ENCODE results near the gene DCLK2.

Gene DCLK2

DNA sequence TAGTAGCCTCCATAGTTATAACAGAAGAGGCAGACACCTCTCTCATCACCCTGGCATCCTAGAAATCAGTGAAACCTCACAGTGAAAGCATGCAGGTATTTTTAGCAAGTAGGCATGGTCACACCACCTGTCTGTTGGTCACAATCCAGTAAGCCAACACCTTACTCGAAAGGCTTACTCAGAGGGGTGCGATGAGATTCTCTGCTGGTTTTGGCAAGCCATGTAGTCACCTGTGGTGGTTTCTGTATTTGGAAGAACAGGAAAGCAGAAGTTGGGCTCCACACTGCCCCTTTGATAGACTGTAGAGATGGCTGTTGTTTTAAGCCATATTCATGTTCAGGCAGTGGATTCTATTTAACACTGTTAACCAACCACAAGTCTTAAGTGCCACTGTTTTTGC, 134.7 kb downstream of the DCLK2 start:
- no peaks in the 10 kb centered on the region for H4K20me1 ChIP-seq (ENCODE audit: low read depth, low read length)
- H3K27ac ChIP-seq (ENCODE audit: low read depth, low read length) = no peak overlapping the region
- no peak overlapping the region for H3K4me3 ChIP-seq (ENCODE audit: insufficient read depth, low read length, poor library complexity, severe bottlenecking)
- no peak overlapping the region for H3K9ac ChIP-seq (ENCODE audit: low read length)
- H3K9me3 ChIP-seq (ENCODE audit: insufficient read depth, low read length) = no peaks in the 10 kb centered on the region
- TF ChIP-seq EZH2phosphoT487 (conservative IDR thresholded peaks at IDR 0.05; ENCODE audit: low read length) = no peak
- no peaks in the 10 kb centered on the region for H3K9me2 ChIP-seq (replicated peaks; ENCODE audit: insufficient read depth, low read length)
- H3K4me2 ChIP-seq (ENCODE audit: low read depth, low read length, poor library complexity, severe bottlenecking) = no peak overlapping the region
- H3K79me2 ChIP-seq (ENCODE audit: insufficient read depth, low read length) = no peaks in the 10 kb centered on the region
- no peaks in the 10 kb centered on the region for H3K27me3 ChIP-seq (ENCODE audit: low read length)
- H3F3A ChIP-seq (ENCODE audit: insufficient read depth) = no peaks in the 10 kb centered on the region
- H2AFZ ChIP-seq (ENCODE audit: low read depth, low read length, severe bottlenecking) = no peak overlapping the region
- H3K36me3 ChIP-seq (ENCODE audit: low read length) = no peaks in the 10 kb centered on the region

DNA sequence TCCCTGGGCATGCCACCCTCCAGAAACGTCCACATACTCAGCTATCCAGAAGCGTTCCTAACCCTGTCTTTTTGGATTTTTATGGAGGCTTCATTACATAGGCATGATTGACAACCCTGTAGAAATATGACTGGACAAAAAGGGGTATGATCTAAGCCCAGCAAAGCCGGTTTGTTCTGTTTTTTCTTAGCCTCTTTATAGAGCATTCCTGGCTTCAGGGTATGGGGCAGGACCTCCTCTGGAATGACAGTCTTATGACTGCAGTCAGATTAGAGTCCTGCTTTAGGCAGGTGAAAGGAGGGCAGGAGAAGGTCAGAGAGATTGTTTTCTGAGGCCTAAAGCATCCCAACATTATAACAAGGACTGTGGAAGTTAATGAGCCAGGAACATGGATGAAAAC, 137.4 kb downstream of the DCLK2 start:
- no peak for TF ChIP-seq EZH2phosphoT487 (conservative IDR thresholded peaks at IDR 0.05; ENCODE audit: low read length)
- TF ChIP-seq, protein P1, sequence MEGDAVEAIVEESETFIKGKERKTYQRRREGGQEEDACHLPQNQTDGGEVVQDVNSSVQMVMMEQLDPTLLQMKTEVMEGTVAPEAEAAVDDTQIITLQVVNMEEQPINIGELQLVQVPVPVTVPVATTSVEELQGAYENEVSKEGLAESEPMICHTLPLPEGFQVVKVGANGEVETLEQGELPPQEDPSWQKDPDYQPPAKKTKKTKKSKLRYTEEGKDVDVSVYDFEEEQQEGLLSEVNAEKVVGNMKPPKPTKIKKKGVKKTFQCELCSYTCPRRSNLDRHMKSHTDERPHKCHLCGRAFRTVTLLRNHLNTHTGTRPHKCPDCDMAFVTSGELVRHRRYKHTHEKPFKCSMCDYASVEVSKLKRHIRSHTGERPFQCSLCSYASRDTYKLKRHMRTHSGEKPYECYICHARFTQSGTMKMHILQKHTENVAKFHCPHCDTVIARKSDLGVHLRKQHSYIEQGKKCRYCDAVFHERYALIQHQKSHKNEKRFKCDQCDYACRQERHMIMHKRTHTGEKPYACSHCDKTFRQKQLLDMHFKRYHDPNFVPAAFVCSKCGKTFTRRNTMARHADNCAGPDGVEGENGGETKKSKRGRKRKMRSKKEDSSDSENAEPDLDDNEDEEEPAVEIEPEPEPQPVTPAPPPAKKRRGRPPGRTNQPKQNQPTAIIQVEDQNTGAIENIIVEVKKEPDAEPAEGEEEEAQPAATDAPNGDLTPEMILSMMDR (IDR thresholded peaks at IDR 0.05; ENCODE audit: insufficient read depth, low read length, poor library complexity, severe bottlenecking) = no peak
- H3K4me3 ChIP-seq (ENCODE audit: insufficient read depth, low read length, poor library complexity, severe bottlenecking) = no peak overlapping the region
- H4K20me1 ChIP-seq (ENCODE audit: low read depth, low read length) = no peaks in the 10 kb centered on the region
- H3K4me2 ChIP-seq (ENCODE audit: low read depth, low read length, poor library complexity, severe bottlenecking) = no peak overlapping the region
- H3K9me2 ChIP-seq (replicated peaks; ENCODE audit: insufficient read depth, low read length) = no peaks in the 10 kb centered on the region
- H3K36me3 ChIP-seq (ENCODE audit: low read length) = no peaks in the 10 kb centered on the region
- no peaks in the 10 kb centered on the region for H3K9me3 ChIP-seq (ENCODE audit: insufficient read depth, low read length)
- no peaks in the 10 kb centered on the region for H3K27me3 ChIP-seq (ENCODE audit: low read length)
- H2AFZ ChIP-seq (ENCODE audit: low read depth, low read length, severe bottlenecking) = no peak overlapping the region
- H3K27ac ChIP-seq (ENCODE audit: low read depth, low read length) = no peak overlapping the region
- no peaks in the 10 kb centered on the region for H3F3A ChIP-seq (ENCODE audit: insufficient read depth)
- no peak overlapping the region for H3K9ac ChIP-seq (ENCODE audit: low read length)
- H3K79me2 ChIP-seq (ENCODE audit: insufficient read depth, low read length) = no peaks in the 10 kb centered on the region

DNA sequence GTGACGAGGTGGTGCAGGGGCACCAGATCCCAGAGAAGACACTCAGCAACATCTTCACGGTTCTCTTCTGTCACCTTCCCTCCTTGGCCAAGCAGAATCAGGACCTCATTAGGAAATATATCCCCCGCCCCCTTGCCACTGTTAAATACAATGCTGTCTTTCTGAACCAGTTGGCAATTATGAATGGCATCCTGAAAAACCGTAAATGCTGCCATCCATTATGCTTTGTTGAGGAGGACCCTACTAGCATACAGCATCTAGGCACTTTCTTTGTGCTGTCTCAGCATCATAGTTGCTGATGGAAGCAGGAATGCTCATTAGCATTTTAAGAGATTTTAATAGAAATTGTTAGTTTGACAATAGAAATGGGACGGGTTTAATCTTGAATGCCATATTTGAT, 138.5 kb downstream of the DCLK2 start:
- Histone ChIP-seq H3F3A (ENCODE audit: insufficient read depth) (no peaks in the 10 kb centered on the region), H3K9me3 (ENCODE audit: insufficient read depth, low read length) (no peaks in the 10 kb centered on the region), H2AFZ (ENCODE audit: low read depth, low read length, severe bottlenecking) (no peak overlapping the region), H3K9ac (ENCODE audit: low read length) (no peak overlapping the region), H3K27ac (ENCODE audit: low read depth, low read length) (no peak overlapping the region), H3K9me2 (replicated peaks; ENCODE audit: insufficient read depth, low read length) (no peaks in the 10 kb centered on the region), H3K79me2 (ENCODE audit: insufficient read depth, low read length) (no peaks in the 10 kb centered on the region), H3K4me3 (ENCODE audit: insufficient read depth, low read length, poor library complexity, severe bottlenecking) (no peak overlapping the region), H3K4me2 (ENCODE audit: low read depth, low read length, poor library complexity, severe bottlenecking) (no peak overlapping the region), H4K20me1 (ENCODE audit: low read depth, low read length) (no peaks in the 10 kb centered on the region), H3K36me3 (ENCODE audit: low read length) (no peaks in the 10 kb centered on the region), H3K27me3 (ENCODE audit: low read length) (no peaks in the 10 kb centered on the region)
- TF ChIP-seq, protein P1 (IDR thresholded peaks at IDR 0.05; ENCODE audit: insufficient read depth, low read length, poor library complexity, severe bottlenecking) = no peak
- TF ChIP-seq EZH2phosphoT487 (conservative IDR thresholded peaks at IDR 0.05; ENCODE audit: low read length) = no peak

DNA sequence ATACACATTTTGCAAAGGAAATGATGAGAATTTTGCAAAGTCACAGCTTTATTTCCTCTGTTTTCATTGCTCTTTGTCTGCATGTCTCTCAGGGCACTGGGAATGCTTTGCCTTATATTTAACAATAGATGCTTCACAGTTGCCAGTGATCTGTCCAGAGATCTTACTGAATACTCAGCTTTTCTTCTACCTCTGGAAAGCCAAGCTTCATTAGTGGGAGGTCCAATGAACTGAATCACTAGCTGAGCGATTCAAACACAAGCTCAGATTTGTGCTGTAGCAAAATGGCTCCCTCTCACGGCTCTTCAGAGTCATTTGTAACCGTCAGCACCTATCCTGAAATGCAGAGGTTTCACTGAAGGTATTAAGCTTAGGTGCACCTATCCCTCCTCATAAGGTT, 138.9 kb downstream of the DCLK2 start:
- Histone ChIP-seq H2AFZ (ENCODE audit: low read depth, low read length, severe bottlenecking) (no peak overlapping the region), H3K27me3 (ENCODE audit: low read length) (no peaks in the 10 kb centered on the region), H3K79me2 (ENCODE audit: insufficient read depth, low read length) (no peaks in the 10 kb centered on the region), H4K20me1 (ENCODE audit: low read depth, low read length) (no peaks in the 10 kb centered on the region), H3K9me3 (ENCODE audit: insufficient read depth, low read length) (no peaks in the 10 kb centered on the region), H3K4me3 (ENCODE audit: insufficient read depth, low read length, poor library complexity, severe bottlenecking) (no peak overlapping the region), H3K4me2 (ENCODE audit: low read depth, low read length, poor library complexity, severe bottlenecking) (no peak overlapping the region), H3F3A (ENCODE audit: insufficient read depth) (no peaks in the 10 kb centered on the region), H3K36me3 (ENCODE audit: low read length) (no peaks in the 10 kb centered on the region), H3K9ac (ENCODE audit: low read length) (no peak overlapping the region), H3K27ac (ENCODE audit: low read depth, low read length) (no peak overlapping the region), H3K9me2 (replicated peaks; ENCODE audit: insufficient read depth, low read length) (no peaks in the 10 kb centered on the region)
- TF ChIP-seq EZH2phosphoT487 (conservative IDR thresholded peaks at IDR 0.05; ENCODE audit: low read length) = no peak
- TF ChIP-seq, protein P1 (IDR thresholded peaks at IDR 0.05; ENCODE audit: insufficient read depth, low read length, poor library complexity, severe bottlenecking) = no peak

Data from SU-DHL-6 (cell line).